Activated naive CD4-positive, alpha-beta T cell treated with anti-CD3 and anti-CD28 coated beads, Interleukin-2, amount 50 U/mL, for 16 hours (primary cell): ENCODE results near the gene GPR158.

Experiments
- DNase-seq: peaks from one replicate; pipeline ENCODE4 v3.0.0-alpha.2; 2020

Gene GPR158

DNA sequence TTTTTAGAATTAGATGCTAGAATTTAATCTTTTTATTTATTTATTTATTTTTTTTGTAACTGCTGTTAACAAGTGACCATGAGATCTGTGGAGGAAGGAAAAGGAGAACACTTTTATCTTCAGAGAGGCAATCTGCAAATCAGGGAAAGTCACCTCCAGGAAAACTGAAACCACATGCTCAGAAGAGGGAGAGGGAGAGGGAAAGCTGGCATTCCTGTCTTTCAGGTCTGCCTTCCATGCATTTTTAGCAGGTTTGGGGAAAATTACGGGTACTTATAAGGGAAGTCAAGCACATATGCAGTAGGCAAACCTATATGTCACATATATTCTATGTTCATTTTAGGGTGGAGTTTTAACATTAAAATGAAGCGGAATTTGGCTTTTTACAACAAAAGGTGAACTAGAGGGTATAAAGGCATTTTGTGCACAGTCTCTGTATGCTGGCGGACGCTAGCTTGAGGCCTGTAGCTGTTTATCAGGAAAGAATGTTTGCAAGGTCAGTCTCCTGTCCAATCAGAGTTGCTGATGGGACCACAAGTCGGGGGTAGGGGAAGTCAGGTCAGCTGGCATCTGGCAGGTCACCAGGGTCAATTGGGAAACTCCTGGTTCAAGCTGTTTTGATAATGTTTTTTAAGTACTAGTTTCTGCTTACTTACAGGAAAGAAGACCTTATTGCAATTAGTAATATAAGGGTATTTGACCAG lies 333.5 kb downstream of the GPR158 start:
- no peak for DNase-seq

DNA sequence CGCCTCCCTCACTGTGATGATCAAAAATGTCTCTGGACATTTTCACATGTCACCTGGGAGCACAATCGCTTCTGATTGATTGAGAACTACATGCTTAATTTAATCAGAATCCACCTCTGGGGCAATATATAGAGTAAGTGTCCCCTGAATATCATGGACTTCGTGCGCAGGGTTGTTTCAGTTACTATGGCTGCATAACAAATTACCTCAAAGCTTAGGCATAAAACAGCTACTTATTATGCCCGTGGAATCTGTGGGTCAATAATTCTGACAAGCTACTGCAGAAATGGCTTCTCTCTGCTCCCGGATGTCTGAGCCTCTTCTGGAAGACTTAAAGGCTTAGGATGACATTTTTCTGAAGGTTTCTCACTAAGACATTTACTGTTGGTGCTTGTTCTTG lies 334.4 kb downstream of the GPR158 start:
- DNase-seq, result no peak

DNA sequence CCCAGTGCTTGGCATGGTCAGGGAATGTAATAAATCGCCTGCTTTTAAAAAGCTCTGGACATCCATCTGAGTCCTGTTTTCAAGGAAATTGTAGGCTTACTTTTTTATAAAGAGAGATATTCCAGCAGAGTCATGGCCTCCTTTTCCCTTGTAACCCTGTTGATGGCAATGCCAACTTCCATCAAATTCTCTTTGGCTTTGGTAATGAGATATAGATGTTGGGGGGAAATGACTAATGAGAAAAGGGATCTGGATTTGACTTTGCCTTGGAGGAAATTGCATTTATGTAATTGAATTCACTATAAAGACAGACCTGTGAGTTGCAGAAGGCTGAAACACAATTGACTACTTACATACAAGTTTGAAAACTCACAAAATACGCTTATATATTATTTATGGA lies 347.5 kb downstream of the GPR158 start:
- no peak for DNase-seq

DNA sequence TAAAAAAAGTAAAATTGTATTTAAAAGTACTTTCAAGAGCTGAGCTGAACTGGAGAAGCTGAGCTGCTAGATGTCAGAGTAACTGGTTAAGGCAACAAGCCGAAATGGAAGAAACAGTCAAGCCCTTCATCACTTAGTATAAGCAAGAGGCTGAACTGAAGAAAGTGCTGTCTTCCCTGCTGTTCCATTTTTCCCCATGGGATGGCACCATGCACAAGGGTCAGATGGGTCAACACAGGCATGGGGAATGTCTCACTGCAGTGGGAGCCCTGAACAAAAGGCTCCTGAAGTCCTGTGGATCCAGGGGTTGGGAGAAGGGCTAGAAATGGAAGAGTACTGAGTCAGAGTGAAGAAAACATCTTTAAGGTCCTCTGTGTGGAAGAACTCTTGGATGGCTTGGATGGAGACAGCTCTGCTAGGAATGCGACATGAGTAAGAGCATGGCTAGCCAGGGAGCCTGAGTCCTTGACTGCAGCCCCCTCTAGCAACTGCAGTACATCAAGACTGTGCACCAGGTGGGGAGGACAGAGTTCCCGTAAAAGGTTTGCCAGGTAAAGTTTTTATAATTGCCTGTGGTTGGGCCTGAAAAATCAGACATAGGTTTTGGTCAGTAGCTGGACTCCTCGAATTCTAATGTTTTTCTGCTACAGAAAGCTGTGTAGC lies 348.3 kb downstream of the GPR158 start:
- DNase-seq, result no peak

DNA sequence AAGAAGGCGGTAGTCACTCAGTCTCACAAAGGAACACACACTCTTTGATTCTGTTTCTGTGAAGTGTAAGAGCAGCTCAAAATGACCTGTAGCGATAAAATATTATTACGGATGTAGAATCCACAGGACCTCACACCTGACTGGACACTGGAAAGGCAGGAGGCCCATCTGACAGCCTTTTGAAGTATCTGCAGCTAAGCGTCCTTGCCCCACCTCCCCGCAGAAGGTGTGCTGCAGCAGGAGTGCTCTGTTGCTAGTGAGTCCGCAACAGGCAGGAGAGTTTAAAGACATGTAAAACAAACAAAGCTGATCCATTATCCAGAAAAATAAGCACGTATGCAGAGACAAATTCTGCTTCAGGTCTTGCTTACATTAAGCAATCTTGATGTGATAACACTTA lies 355.5 kb downstream of the GPR158 start:
- no peak for DNase-seq

DNA sequence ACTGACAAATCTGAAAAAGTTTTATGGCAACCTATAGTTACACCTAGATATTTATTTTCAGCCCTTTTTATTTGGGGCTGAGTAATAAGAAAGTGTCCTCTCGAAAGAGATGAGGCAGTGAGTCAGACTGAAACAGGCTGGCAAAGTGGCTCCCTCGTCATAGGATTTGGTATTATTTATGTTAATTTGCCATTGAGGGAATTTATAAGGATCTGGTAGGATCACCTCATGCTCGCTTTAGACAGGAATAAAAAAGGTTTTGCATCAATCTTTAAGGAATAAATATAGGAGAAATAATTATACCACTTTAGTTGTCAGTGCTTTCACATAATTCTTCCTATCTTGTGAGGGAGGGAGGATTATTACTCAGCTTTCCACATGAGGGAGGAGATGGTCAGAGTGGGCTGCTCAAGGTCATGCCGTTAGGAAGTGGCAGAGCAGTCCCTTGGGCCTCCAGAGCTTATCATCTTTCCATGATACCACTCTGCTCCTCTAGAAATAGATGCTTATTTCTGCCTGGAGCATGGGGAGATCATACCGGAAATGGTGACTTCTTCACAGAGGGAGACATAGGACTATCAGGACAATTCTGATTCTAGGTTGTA lies 356.8 kb downstream of the GPR158 start:
- no peak for DNase-seq

DNA sequence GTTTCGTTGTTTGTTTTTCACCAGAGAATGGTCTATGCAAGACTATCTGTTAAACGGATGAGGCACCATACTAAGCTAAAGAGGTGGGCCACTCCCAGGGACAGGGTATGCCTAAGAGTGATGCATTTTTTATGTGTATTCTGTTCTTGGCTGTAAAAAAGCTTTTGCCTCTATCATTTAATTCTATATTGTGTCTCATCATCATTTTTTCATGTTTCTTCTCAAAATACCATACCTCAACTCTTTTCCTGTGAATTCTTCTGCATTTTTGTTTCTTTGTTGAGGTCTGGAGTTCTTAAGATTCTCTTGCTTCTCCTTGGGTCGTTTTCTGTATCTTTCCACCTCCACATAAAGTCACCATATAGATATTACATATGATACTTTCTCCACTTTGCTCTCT lies 357.4 kb downstream of the GPR158 start:
- DNase-seq, result no peak

DNA sequence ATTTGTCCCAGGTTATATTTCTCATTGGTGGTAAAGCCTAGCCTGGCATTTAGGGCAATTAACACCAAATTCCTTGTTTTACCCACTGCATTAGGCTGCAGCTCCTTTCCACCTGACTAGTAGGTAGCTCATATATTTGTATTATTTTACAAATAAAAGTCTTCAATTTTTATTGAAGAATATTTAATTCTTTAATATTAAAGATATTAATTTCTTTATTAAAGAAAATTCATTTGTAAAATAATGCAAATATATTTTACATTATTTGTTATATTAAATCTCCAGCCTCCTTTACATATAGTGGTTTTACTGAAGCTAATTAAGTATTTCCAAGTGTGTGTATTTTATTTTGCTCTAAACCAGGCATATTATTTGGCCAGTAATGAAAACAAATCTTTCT lies 361.2 kb downstream of the GPR158 start:
- DNase-seq, result no peak

DNA sequence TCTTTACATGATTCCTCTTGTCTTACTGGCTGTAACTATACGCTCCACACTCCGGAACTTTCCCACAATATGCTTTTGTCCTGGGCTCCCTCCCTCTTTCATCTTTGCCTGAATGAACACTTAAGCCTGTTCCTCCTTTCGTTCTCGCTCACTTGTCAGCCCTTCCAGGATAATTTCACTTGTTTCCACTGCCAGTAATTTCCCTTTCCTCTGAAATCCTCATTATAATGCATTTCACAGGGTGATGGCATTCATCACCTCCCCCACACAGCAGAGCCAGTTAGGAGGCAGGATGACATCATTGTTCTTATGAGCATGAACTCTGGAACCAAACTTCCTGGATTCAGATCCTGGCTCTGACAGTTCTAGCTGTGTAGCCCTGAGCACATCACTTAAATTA lies 372.6 kb downstream of the GPR158 start:
- DNase-seq, result no peak

DNA sequence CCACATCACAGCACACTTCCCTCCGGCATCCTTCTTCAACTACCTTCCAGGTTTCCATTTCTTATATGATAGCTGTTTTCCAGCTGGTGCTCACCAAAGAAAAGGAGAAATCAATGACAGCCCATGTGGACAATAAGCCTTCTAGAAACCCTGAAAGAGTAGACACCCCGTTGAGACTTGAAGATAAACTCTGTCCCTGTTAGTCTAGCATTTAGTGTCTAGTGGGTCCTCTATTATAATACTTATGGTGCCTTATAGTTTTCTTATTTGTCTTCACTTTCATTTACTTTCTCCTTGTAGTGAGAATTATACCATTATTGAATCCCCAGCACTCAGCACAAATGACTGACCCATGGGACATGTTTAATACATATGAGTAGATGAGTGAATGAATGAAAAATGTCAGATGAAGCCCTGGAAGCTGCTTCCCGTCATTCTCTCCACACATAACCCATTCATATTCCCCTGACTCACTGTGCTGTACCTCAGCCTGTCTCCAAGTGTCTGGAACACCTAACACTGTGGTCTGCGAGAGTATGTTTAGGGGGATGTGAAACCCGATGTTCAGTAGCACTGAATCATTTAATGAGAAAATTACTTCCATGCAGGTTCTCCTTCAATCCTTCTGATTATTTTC lies 377.6 kb downstream of the GPR158 start:
- no peak for DNase-seq

DNA sequence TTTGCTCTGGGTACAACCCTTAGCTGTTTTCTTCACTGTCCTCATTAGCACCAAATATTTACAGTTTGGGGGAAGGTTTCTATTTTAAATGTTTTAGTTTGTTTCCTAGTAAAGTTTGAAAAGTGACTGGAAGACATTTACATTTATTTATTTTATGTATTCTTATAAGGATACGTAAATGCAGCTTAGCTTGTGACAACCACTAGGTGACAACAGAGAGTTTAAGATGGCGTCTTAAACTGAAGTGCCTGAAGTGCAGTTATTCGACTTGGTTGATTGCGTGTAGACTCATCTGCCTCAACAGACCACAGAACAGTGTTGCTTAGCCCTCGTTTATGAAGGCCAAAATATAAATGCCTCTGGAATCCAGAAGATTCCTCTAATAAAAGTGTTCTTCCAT lies 381.1 kb downstream of the GPR158 start:
- DNase-seq, result no peak

DNA sequence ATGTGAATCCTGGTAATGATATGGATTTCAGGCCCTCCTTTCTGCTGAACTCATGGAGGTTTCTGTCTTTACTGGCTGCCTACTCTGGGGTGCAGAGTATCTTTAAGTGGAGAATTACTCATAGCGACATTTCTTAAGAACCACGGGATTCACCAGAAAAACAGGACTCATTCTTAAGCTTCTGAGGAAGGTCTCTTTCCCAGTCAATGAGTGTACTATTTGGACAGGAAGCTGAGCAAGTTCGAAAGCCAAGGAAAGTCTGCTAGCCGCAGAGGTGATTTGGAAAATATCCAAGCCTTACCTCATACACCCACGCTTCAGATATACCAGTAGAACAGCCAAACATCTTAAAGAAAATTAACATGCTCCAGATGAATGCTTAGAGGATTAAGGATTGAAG lies 381.7 kb downstream of the GPR158 start:
- DNase-seq, result no peak

DNA sequence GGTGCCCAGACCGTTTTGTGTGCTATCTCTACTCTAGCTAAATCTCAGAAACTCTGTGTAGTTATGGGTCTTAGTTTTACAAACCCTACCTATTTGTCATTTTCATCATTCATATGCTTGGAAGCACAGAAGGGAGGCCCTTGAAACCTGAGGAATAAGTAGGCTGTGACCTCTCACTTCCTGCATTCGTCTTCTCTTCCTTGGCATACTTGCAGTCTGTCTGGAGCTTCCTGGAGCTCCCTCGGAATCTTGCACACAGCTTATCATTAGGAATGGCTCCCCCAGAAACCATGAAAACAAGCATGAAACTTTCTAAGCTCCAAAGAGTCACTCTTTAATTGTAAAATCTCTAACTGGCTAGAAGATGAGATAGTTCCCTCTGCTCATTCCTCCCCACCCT lies 382.3 kb downstream of the GPR158 start:
- no peak for DNase-seq

DNA sequence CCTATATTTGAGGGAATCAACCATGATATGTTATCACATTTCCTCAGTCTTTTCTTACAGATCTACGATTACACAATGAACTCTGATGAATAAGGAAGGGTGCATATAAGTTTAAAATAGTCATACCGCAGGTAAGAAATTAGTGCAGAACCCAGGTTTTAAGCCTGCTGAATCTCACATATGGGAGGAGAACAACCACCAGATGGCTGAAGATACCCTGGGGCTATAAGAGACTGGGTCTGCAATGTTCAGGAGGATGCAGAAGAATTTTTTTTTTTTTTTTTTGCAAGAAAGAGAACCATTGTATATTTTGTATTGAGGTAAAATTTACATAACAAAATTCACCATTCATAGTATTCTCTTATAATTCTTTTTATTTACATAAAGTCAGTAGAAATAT lies 387.0 kb downstream of the GPR158 start:
- no peak for DNase-seq

DNA sequence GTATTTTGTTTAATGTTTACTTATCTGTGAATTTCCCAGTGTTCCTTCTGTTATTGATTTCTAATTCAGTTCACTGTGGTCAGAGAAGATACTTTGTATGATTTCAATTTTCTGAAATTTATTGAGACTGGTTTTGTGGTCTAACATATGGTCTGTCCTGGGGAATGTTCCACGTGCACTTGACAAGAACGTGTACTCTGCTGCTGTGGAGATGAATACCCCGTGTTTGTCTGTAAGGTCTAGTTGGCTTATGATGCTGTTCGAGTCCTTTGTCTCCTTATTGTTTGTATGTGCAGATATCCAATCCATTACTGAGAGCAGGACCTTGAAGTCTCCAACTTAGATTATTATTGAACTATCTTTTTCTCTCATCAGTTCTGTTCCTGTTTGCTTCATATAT lies 387.7 kb downstream of the GPR158 start:
- DNase-seq, result no peak

DNA sequence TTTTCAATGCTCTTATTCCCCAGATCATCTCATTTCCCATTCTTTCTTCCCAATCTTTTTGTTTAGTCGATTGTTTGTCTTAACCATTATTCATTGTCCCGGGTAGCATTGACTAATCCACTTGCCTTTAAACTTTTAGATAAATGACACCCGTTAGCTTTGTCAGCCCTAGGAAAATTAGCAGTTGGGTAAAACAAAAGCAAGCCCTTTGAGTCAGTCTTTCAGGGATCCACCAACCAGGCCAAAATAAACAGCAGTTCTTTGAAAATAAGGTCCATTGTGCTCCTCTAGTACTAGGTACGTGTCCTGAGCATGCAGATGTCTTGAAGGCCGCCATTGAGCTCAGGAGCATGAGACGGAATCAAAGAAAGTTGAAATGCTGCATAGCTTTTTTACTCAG lies 389.6 kb downstream of the GPR158 start:
- DNase-seq, result no peak

DNA sequence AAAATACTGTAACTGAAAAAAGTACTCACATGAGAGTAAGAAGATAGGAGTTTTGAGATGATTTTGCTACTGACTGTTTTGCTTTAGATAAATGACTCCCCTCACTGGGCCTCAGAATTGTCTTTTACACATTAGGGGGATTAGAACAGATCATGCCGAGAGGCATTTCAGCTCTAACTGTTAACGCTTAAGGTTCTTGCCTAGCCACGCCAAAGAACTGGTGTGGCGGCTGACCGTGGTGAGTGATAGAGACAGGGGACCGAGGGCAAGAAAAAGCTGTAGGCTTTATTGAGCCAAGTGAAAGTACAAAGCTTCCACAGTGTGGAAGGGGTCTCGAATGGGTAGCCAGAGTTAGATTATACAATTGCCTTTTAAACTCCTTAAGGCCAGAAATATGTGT lies 390.8 kb downstream of the GPR158 start:
- DNase-seq, result no peak

DNA sequence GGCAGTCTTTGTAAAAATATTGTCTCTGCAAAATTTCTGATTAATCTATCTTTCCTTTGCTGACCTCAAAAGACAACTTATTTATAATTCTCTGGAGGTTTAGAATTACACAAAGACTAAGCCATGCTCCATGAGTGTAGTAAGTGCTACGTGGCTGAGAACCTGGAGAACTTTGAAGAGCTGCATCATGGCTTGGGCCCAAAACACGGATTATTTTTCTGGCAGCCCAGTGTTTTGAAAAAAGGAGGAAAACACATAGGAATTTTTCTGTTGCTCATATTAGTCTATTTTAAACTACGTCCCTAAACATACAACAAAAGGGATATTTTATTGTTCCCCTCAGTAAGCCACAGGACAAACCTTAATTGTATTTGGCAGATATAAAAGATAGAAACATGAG lies 398.5 kb downstream of the GPR158 start:
- DNase-seq, result no peak

DNA sequence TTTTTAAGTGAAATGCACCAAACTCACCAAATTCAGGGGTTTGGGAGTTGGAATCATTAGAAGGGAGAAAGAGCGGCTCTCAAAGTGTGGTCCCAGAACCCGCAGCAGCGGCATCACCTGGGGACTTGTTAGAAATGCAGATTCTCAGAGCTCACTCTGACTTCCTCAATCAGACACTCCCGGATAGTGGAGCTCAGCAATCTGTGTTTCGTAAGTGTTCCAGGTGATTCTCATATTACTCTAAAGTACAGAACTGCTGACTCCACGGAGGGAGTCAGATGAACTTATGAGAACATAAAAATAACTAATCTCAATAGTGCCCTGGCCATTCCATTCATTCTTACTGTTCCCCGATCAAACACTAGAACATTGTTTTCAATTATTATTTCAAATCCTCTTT lies 400.5 kb downstream of the GPR158 start:
- DNase-seq, result no peak

DNA sequence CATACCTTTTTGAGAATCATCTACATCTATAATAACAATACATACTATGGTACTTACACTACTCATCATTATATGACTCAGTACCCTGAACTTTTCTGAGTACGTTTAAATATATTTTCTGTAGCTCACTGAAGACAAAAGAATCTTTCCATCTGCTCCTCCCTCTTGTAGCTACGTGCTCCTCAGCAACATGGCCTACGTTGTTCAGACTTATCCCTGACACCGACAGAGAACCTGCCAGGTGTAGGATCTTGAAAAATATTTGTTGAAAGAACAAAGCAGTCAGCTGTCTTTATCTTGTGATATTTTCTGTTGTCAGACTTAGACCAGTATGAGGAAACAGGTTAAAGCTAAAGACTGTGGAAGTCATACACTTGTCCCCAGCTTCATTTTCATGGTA lies 403.3 kb downstream of the GPR158 start:
- no peak for DNase-seq

DNA sequence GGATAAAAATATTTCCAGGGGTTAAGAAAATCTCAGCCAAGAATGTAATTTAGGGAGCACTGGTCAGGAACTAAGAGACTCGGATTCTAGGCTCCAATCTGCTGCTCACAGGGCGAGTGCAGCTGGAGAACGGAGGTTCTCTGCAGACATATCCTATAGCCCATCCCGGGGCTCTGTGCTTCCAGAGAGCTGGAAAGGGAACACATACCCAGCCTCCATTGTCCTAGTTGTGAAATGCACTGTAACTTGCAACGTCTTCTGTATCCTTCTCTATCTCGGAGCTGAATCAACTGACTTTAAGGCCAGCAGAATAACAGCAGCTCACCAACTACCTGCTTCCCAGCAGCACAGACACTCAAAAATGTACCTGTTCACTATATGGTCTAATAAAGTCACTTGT lies 408.2 kb downstream of the GPR158 start:
- no peak for DNase-seq

DNA sequence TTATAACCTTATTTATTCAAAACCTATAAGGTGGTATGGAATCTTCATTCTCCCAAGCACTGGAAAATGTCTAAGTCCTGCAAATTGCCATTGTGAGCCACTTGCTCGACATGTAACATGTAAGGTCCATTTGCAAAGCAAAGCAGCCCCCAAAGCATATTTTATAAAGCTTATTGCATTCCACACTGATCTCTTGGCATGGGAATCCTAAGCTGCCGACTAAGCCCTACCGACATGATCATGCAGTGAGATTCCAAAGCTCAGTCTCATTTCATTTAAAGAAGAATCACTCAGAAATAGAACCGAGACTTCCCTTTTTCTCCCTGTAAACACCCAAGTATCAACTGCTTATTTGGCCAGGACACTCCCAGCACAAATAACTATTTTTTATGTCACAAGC lies 425.9 kb downstream of the GPR158 start:
- no peak for DNase-seq

DNA sequence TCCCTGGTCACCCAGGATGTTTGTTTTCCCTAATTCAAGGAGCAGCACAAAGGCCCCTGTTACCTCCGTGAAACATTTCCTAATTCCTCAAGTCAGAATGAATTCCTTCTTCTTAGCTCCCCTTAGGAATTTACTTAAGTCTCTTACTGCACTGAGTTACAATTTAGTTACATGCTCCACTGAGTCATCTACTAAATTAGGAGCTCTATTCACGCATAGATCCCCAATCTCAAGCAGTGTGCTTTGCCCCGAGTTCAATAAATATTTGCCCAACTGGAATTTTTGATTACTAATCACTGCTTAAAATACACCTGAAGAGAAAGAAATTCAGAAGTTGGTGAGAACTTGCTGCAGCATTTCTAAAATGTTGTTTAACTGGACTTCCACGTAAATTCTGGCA lies 429.8 kb downstream of the GPR158 start:
- no peak for DNase-seq

DNA sequence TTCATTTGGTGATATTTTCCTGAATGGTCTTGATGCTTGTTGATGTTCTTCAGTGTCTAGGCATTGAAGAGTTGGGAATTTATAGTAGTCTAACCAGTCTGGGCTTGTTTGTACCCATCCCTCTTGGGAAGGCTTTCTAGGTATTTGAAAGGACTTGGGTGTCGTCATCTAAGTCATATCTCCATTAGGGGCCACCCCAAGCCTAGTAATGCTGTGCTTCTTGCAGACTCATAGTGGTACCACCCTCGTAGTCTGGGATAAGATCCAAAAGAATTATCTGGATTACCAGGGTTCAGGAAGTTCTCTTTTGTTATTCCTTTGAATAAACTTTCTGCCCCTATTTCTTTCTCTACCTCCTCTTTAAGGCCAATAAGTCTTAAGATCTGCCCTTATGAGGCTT lies 439.9 kb downstream of the GPR158 start:
- DNase-seq, result no peak
